ENCODE data around the gene LASP1. TPM values are rescaled to one million over a fixed set of nuclear protein-coding genes. Genes with fewer than 3 reads are reported as not detected.
A peak's percentile ranks its signal among the peaks of the same experiment; 100 is the strongest.
"Not testable (repeated sequence)": the region's sequence is repeated elsewhere in the genome, so short reads cannot be mapped to it uniquely, and the experiment has no call there.

Gene LASP1
- total RNA-seq, 2 experiments from 2014 or later = 268 to 276 TPM

GRCh38 chr17:38940404-38940803 is 70.5 kb downstream of the LASP1 start:
- peaks cover 10% of the 10 kb centered on the region for H3K4me1 Mint-ChIP-seq (ENCODE audit: low read depth)
- H3K27ac Mint-ChIP-seq = no peak overlapping the region
- ChIA-PET CTCF (interaction anchor here (1.4 kb wide), 1 partner anchor 86 kb away, joined by 3 read pairs; no protein-coding TSS in a partner anchor), POLR2A (no interaction called here)
- no peak overlapping the region for H3K4me3 Mint-ChIP-seq
- no peaks in the 10 kb centered on the region for H3K9me3 Mint-ChIP-seq (ENCODE audit: insufficient read depth)
- no peak for DNase-seq
- no peak for ATAC-seq
- peaks cover 9% of the 10 kb centered on the region for H3K27me3 Mint-ChIP-seq (ENCODE audit: low read depth)
- H3K36me3 Mint-ChIP-seq (ENCODE audit: low read depth) = no peaks in the 10 kb centered on the region

GRCh38 chr17:38942696-38943334 is 73.0 kb downstream of the LASP1 start:
- Mint-ChIP-seq H3K36me3 (ENCODE audit: low read depth) (no peaks in the 10 kb centered on the region), H3K27me3 (ENCODE audit: low read depth) (peaks cover 3% of the 10 kb centered on the region)

GRCh38 chr17:38943607-38944006 is 73.7 kb downstream of the LASP1 start:
- DNase-seq (no peak), ATAC-seq (no peak)
- Mint-ChIP-seq H3K4me1 (ENCODE audit: low read depth) (peaks cover 8% of the 10 kb centered on the region), H3K27me3 (ENCODE audit: low read depth) (peaks cover 5% of the 10 kb centered on the region), H3K9me3 (ENCODE audit: insufficient read depth) (no peaks in the 10 kb centered on the region), H3K4me3 (no peak overlapping the region), H3K36me3 (ENCODE audit: low read depth) (no peaks in the 10 kb centered on the region), H3K27ac (no peak overlapping the region)
- CTCF ChIA-PET = interaction anchor here (0.8 to 2.5 kb wide), 5 partner anchors 11 to 43 kb away, joined by 3 to 10 read pairs (median 4); partner anchors contain the start of gene LASP1NB
- POLR2A ChIA-PET = interaction anchor here (2.2 kb wide), 1 partner anchor 18 kb away, joined by 8 read pairs; the partner anchor contains the start of gene LASP1NB

More at GRCh38 chr17:38942696-38943334, 73.0 kb downstream of the LASP1 start:
- ChIA-PET CTCF (interaction anchor here (0.7 to 2.5 kb wide), 5 partner anchors 18 to 40 kb away, joined by 3 to 10 read pairs (median 3); partner anchors contain the start of gene LASP1NB), POLR2A (interaction anchor here (2.2 kb wide), 1 partner anchor 17 kb away, joined by 8 read pairs; the partner anchor contains the start of gene LASP1NB)
- Mint-ChIP-seq H3K9me3 (ENCODE audit: insufficient read depth) (no peaks in the 10 kb centered on the region), H3K4me3 (no peak overlapping the region), H3K4me1 (ENCODE audit: low read depth) (peaks cover 8% of the 10 kb centered on the region), H3K27ac (no peak overlapping the region)
- ATAC-seq = no peak
- no peak for DNase-seq

GRCh38 chr17:38947189-38947588 is 77.3 kb downstream of the LASP1 start:
- POLR2A ChIA-PET = interaction anchor here (0.8 kb wide), 1 partner anchor 15 kb away, joined by 3 read pairs; no protein-coding TSS in a partner anchor
- no peak overlapping the region for H3K4me3 Mint-ChIP-seq
- no peaks in the 10 kb centered on the region for H3K9me3 Mint-ChIP-seq (ENCODE audit: insufficient read depth)
- peaks cover 1% of the 10 kb centered on the region for H3K27me3 Mint-ChIP-seq (ENCODE audit: low read depth)
- peak; percentile 43 for DNase-seq
- H3K4me1 Mint-ChIP-seq (ENCODE audit: low read depth) = peaks cover 8% of the 10 kb centered on the region
- peak; percentile 46 for ATAC-seq
- CTCF ChIA-PET = interaction anchor here (2.7 kb wide), 1 partner anchor 36 kb away, joined by 10 read pairs; no protein-coding TSS in a partner anchor
- no peak overlapping the region for H3K27ac Mint-ChIP-seq
- H3K36me3 Mint-ChIP-seq (ENCODE audit: low read depth) = no peaks in the 10 kb centered on the region

- H3K4me3 Mint-ChIP-seq; H3K27ac Mint-ChIP-seq; H3K4me1 Mint-ChIP-seq (ENCODE audit: low read depth); H3K27me3 Mint-ChIP-seq (ENCODE audit: low read depth); ATAC-seq; POLR2A ChIA-PET; H3K36me3 Mint-ChIP-seq (ENCODE audit: low read depth); DNase-seq; H3K9me3 Mint-ChIP-seq (ENCODE audit: insufficient read depth); CTCF ChIA-PET: not testable (repeated sequence)
These were observed 83.9 kb downstream of the LASP1 start for GRCh38 chr17:38953800-38954199.

- no peaks in the 10 kb centered on the region for H3K36me3 Mint-ChIP-seq (ENCODE audit: low read depth)
- POLR2A ChIA-PET = interaction anchor here (0.7 to 1.3 kb wide), 4 partner anchors 69 to 399 kb away, joined by 3 to 4 read pairs (median 3); partner anchors contain the start of gene LASP1
- no peak overlapping the region for H3K27ac Mint-ChIP-seq
- DNase-seq (no peak), ATAC-seq (no peak)
- peaks cover 33% of the 10 kb centered on the region for H3K4me1 Mint-ChIP-seq (ENCODE audit: low read depth)
- CTCF ChIA-PET = interaction anchor here (1.1 to 1.4 kb wide), 4 partner anchors 11 to 195 kb away, joined by 3 to 11 read pairs (median 3); partner anchors contain the start of gene LASP1NB
- no peak overlapping the region for H3K4me3 Mint-ChIP-seq
- H3K9me3 Mint-ChIP-seq (ENCODE audit: insufficient read depth) = no peaks in the 10 kb centered on the region
- H3K27me3 Mint-ChIP-seq (ENCODE audit: low read depth) = no peaks in the 10 kb centered on the region
These were observed 88.5 kb downstream of the LASP1 start for GRCh38 chr17:38958326-38958725.

- no peaks in the 10 kb centered on the region for H3K9me3 Mint-ChIP-seq (ENCODE audit: insufficient read depth)
- H3K4me1 Mint-ChIP-seq (ENCODE audit: low read depth) = peaks cover 33% of the 10 kb centered on the region
- ATAC-seq = no peak
- no peaks in the 10 kb centered on the region for H3K27me3 Mint-ChIP-seq (ENCODE audit: low read depth)
- POLR2A ChIA-PET = interaction anchor here (0.7 to 0.9 kb wide), 3 partner anchors 69 to 399 kb away, joined by 3 to 4 read pairs (median 3); no protein-coding TSS in a partner anchor
- H3K4me3 Mint-ChIP-seq = no peak overlapping the region
- CTCF ChIA-PET = interaction anchor here (1.2 to 1.5 kb wide), 4 partner anchors 24 to 206 kb away, joined by 3 to 11 read pairs (median 3); partner anchors contain the start of gene LASP1NB
- no peaks in the 10 kb centered on the region for H3K36me3 Mint-ChIP-seq (ENCODE audit: low read depth)
- no peak overlapping the region for H3K27ac Mint-ChIP-seq
- DNase-seq = no peak
These were observed 88.9 kb downstream of the LASP1 start for GRCh38 chr17:38958756-38959155.

GRCh38 chr17:38959508-38959907 is 89.7 kb downstream of the LASP1 start:
- Mint-ChIP-seq H3K4me3 (no peak overlapping the region), H3K27me3 (ENCODE audit: low read depth) (no peaks in the 10 kb centered on the region), H3K36me3 (ENCODE audit: low read depth) (no peaks in the 10 kb centered on the region), H3K9me3 (ENCODE audit: insufficient read depth) (no peaks in the 10 kb centered on the region), H3K4me1 (ENCODE audit: low read depth) (peaks cover 33% of the 10 kb centered on the region), H3K27ac (no peak overlapping the region)
- POLR2A ChIA-PET = no interaction called here
- ATAC-seq = no peak
- DNase-seq = no peak
- CTCF ChIA-PET = interaction anchor here (0.6 to 2.4 kb wide), 4 partner anchors 24 to 205 kb away, joined by 3 to 9 read pairs (median 4); no protein-coding TSS in a partner anchor

GRCh38 chr17:38960402-38960801 is 90.5 kb downstream of the LASP1 start:
- H3K27me3 Mint-ChIP-seq (ENCODE audit: low read depth) = no peaks in the 10 kb centered on the region
- peaks cover 34% of the 10 kb centered on the region for H3K4me1 Mint-ChIP-seq (ENCODE audit: low read depth)
- no peaks in the 10 kb centered on the region for H3K36me3 Mint-ChIP-seq (ENCODE audit: low read depth)
- H3K4me3 Mint-ChIP-seq = peak overlapping the region; percentile 12
- ATAC-seq (peak; percentile 66), DNase-seq (no peak)
- POLR2A ChIA-PET = interaction anchor here (0.8 to 1.5 kb wide), 2 partner anchors 35 to 107 kb away, joined by 3 to 4 read pairs; partner anchors contain the start of genes LASP1NB and RPL23
- CTCF ChIA-PET = interaction anchor here (0.6 to 2.4 kb wide), 4 partner anchors 11 to 204 kb away, joined by 4 to 9 read pairs (median 6); no protein-coding TSS in a partner anchor
- peak overlapping the region; percentile 70 for H3K27ac Mint-ChIP-seq
- no peaks in the 10 kb centered on the region for H3K9me3 Mint-ChIP-seq (ENCODE audit: insufficient read depth)

- no peak overlapping the region for H3K27ac Mint-ChIP-seq
These were observed 91.6 kb downstream of the LASP1 start for GRCh38 chr17:38961413-38961812.

GRCh38 chr17:38967290-38967738 is 97.5 kb downstream of the LASP1 start, which contains the start of gene FBXO47:
FBXO47 (minus strand) TSS chr17:38967403; CDS start chr17:38963025, 4,378 bp downstream.
- CTCF ChIA-PET = interaction anchor here (1.1 to 1.7 kb wide), 5 partner anchors 16 to 207 kb away, joined by 5 to 20 read pairs (median 5); partner anchors contain the start of gene LASP1NB
- Mint-ChIP-seq H3K4me3 (peak within 1 kb of the TSS; percentile 77), H3K9me3 (ENCODE audit: insufficient read depth) (no peaks in the 10 kb centered on the region), H3K4me1 (ENCODE audit: low read depth) (peaks cover 28% of the 10 kb centered on the region), H3K36me3 (ENCODE audit: low read depth) (no peaks in the 10 kb centered on the region), H3K27me3 (ENCODE audit: low read depth) (peaks cover 4% of the 10 kb centered on the region), H3K27ac (peak within 1 kb of the TSS; percentile 83)
- DNase-seq (peak; percentile 91), ATAC-seq (peak; percentile 99)
- POLR2A ChIA-PET = interaction anchor here (0.7 to 1.4 kb wide), 3 partner anchors 98 to 207 kb away, joined by 3 to 7 read pairs (median 3); partner anchors contain the start of genes LASP1 and RPL23

More at GRCh38 chr17:38961413-38961812, 91.6 kb downstream of the LASP1 start:
- POLR2A ChIA-PET = interaction anchor here (1.5 kb wide), 1 partner anchor 108 kb away, joined by 4 read pairs; the partner anchor contains the start of gene RPL23
- Mint-ChIP-seq H3K4me1 (ENCODE audit: low read depth) (peaks cover 37% of the 10 kb centered on the region), H3K9me3 (ENCODE audit: insufficient read depth) (no peaks in the 10 kb centered on the region), H3K27me3 (ENCODE audit: low read depth) (no peaks in the 10 kb centered on the region), H3K4me3 (no peak overlapping the region), H3K36me3 (ENCODE audit: low read depth) (no peaks in the 10 kb centered on the region)
- DNase-seq (no peak), ATAC-seq (peak; percentile 18)
- CTCF ChIA-PET = interaction anchor here (1.5 to 2.4 kb wide), 3 partner anchors 10 to 192 kb away, joined by 4 to 9 read pairs (median 6); no protein-coding TSS in a partner anchor
